AG09309 (cell line): ENCODE measurements around the gene CCL13.
"Not testable (repeated sequence)": the region's sequence is repeated elsewhere in the genome, so short reads cannot be mapped to it uniquely, and the experiment has no call there.

Experiments
- DNase-seq: peaks from one replicate; pipeline ENCODE4 v3.0.0-alpha.2; 2010; ENCODE audit warnings: low read depth
- H3K4me3 ChIP-seq: 2 replicates; pipeline ENCODE4 v1.5.1; 2011; ENCODE audit warnings: mild to moderate bottlenecking, low read depth, low read length, moderate library complexity; ENCODE audit not compliant: control insufficient read depth
- TF ChIP-seq, protein P1 (sequence below): IDR thresholded peaks from 2 replicates; pipeline ENCODE4 v1.5.1; 2011; ENCODE audit warnings: mild to moderate bottlenecking, low read depth, low read length, inconsistent platforms; ENCODE audit not compliant: insufficient read depth, control insufficient read depth; ENCODE audit errors: missing control alignments

Gene CCL13

DNA sequence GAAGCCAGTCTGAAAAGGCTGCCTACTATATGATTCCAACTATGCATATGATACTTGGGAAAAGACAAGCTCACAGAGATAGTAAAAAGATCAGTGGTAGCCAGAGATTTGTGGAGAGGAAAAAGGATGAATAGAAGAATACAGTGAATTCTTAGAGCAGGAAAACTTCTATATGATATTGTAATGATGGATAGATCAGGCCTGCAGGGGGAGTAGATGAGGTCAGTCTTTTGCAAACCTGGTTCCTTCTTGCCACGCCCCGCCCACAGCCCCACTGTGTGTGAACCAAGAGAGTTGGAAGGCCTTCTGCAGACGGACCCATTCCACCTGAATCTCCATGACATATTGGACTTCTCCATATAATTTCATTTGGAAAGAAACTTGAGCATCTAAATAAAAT is 37.8 kb upstream of the CCL13 start:
- DNase-seq: no peak
- TF ChIP-seq, protein P1, sequence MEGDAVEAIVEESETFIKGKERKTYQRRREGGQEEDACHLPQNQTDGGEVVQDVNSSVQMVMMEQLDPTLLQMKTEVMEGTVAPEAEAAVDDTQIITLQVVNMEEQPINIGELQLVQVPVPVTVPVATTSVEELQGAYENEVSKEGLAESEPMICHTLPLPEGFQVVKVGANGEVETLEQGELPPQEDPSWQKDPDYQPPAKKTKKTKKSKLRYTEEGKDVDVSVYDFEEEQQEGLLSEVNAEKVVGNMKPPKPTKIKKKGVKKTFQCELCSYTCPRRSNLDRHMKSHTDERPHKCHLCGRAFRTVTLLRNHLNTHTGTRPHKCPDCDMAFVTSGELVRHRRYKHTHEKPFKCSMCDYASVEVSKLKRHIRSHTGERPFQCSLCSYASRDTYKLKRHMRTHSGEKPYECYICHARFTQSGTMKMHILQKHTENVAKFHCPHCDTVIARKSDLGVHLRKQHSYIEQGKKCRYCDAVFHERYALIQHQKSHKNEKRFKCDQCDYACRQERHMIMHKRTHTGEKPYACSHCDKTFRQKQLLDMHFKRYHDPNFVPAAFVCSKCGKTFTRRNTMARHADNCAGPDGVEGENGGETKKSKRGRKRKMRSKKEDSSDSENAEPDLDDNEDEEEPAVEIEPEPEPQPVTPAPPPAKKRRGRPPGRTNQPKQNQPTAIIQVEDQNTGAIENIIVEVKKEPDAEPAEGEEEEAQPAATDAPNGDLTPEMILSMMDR: no peak
- H3K4me3 ChIP-seq: no peak overlapping the region

DNA sequence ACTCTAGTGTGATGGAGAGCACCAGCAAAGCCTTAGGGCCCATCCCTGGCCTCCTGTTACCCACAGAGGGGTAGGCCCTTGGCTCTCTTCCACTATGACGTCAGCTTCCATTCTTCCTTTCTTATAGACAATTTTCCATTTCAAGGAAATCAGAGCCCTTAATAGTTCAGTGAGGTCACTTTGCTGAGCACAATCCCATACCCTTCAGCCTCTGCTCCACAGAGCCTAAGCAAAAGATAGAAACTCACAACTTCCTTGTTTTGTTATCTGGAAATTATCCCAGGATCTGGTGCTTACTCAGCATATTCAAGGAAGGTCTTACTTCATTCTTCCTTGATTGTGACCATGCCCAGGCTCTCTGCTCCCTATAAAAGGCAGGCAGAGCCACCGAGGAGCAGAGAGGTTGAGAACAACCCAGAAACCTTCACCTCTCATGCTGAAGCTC is 37.2 kb upstream of the CCL13 start, which contains the start of gene CCL8:
Gene CCL8 (plus strand): TSS at position 397 of the 445 bp plus-strand sequence. CDS start 67 bp downstream, outside the sequence.
- DNase-seq: no peak
- TF ChIP-seq, protein P1: no peak
- H3K4me3 ChIP-seq: no peak within 1 kb of the TSS

DNA sequence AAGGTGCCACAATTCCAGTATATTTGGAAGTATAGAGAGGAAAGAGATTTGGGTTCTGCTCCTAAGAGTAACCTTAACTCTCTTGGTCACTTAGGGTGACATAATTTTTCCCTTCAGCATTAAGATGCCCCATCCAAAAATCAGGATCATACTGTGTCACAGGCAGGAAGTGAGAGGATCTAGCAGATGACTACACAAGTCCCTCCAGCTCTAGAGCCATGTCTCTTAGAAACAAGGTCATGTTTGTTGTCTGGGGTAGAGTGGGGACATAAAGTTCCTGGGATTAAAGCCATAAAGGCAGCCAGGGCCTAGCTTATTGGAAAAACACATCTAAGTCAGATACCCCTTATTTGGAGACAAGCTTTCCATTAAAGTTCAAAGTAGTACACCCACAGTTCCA is 34.3 kb upstream of the CCL13 start:
- no peak overlapping the region for H3K4me3 ChIP-seq
- TF ChIP-seq, protein P1: no peak
- DNase-seq: no peak

DNA sequence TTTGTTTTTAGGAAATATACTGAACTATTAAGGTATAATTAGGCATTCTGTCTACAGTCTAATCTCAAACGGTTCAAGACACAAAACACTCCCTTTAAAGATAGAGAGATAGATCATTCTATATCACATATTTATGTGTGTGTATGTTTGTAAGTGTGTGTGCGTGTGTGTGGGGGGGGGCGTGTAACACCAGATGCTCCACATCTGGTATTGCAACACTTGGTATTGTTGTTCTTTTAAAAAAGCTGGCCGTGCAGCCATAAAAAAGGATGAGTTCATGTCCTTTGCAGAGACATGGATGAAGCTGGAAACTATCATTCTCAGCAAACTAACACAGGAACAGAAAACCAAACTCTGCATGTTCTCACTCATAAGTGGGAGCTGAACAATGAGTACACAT is 28.7 kb upstream of the CCL13 start:
- DNase-seq, H3K4me3 ChIP-seq: not testable (repeated sequence)

DNA sequence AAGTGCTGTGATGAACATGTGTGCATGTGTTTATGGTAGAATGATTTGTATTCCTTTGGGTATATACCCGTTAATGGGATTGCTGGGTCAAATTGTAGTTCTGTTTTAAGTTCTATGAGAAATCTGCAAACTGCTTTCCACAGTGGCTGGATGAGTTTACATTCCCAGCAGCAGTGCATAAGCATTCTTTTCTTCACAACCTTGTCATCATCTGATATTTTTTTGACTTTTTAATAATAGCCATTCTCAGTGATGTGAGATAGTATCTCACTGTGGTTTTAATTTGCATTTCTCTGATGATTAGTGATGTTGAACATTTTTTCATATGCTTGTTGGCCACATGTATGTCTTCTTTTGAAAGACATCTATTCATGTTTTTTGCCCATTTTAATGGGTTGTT is 18.6 kb upstream of the CCL13 start:
- no peak overlapping the region for H3K4me3 ChIP-seq
- TF ChIP-seq, protein P1: no peak
- no peak for DNase-seq

DNA sequence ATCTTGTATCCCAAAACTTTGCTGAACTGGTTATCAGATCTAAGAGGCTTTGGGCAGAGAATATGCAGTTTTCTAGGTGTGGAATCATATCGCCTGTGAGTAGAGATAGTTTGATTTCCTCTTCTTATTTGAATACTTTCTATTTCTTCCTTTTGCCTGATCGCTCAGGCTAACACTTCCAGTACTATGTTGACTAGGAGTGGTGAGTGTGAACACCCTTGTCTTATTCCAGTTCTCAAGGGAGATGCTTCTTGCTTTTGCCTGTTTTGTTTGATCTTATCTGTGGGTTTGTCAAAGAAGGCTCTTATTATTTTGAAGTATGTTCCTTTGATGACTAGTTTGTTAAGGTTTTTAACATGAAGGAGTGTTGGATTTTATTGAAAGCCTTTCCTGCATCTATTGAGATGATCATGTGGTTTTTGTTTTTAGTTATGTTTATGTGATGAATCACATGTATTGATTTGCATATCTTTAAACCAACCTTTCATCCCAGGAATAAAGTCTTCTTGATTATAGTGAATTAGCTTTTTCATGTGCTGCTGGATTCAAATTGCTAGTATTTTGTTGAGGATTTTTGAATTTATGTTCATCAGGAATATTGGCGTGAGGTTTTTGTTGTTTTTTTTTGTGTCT is 17.0 kb upstream of the CCL13 start:
- TF ChIP-seq, protein P1: no peak
- no peak overlapping the region for H3K4me3 ChIP-seq
- no peak for DNase-seq

DNA sequence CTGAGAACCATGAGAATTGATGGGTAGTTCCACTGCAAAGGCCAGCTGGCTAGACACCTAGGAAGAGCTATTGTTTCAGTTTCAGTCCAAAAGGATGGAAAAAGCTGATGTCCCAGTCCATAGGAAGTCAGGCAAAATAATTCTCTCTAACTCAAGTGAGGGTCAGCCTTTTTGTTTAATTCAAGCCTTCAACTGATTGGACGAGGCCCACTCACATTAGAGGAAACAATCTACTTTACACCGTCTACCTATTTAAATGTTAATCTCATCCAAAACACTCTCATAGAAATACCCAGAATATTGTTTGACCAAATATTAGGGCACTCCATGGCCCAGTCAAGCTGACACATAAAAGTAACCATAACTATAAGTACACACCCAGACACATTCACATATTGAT is 14.4 kb upstream of the CCL13 start:
- H3K4me3 ChIP-seq: no peak overlapping the region
- DNase-seq: no peak
- TF ChIP-seq, protein P1: no peak
